Measurements from ENCODE around the gene STX8.

STX8 gene

DNA sequence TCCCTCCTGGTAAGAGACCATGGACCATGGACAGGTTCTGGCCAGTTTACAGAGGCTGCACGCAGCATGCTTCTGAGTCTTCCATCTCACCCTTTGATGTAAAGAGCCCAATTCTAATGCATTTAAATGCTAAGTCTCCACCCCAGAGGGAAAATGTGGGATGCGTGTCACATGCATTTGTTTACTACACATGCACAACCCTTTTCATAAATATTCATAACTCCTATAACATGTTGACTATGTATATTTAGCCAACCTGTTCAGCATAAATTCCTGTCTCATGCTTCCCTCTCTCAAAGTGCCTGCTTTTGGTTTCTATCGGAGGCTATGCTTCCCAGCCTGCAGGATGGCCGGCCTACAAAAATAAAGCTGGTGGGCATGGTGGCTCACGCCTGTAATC is 260.3 kb downstream of the STX8 start:
- no peak for DNase-seq (ENCODE audit: low spot score)
- in situ Hi-C loops (cut with MboI; ENCODE audit: low sequenced_read_pairs, unreplicated experiment) = no loop called here
- TF ChIP-seq, protein P1, sequence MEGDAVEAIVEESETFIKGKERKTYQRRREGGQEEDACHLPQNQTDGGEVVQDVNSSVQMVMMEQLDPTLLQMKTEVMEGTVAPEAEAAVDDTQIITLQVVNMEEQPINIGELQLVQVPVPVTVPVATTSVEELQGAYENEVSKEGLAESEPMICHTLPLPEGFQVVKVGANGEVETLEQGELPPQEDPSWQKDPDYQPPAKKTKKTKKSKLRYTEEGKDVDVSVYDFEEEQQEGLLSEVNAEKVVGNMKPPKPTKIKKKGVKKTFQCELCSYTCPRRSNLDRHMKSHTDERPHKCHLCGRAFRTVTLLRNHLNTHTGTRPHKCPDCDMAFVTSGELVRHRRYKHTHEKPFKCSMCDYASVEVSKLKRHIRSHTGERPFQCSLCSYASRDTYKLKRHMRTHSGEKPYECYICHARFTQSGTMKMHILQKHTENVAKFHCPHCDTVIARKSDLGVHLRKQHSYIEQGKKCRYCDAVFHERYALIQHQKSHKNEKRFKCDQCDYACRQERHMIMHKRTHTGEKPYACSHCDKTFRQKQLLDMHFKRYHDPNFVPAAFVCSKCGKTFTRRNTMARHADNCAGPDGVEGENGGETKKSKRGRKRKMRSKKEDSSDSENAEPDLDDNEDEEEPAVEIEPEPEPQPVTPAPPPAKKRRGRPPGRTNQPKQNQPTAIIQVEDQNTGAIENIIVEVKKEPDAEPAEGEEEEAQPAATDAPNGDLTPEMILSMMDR (IDR thresholded peaks at IDR 0.05; ENCODE audit: borderline replicate concordance, control extremely low read depth, extremely low read depth, insufficient read depth, missing control alignments) = no peak

DNA sequence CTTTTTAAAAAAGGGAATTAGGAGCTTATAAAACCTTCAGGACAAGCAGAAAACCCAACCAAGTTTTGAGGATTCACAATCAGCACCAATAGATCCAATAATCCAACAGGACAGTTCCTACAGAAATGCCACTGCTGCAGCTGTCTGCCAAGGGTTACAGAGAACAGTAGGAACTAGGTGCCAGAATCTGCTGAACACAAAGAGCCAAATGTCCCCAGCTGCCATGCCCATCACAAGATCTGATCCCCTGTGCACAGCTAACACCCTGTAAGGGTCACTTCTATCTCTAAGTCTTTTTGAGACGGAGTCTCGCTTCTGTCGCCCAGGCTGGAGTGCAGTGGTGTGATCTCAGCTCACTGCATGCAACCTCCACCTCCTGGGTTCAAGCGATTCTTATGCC is 262.3 kb downstream of the STX8 start:
- TF ChIP-seq, protein P1 (IDR thresholded peaks at IDR 0.05; ENCODE audit: borderline replicate concordance, control extremely low read depth, extremely low read depth, insufficient read depth, missing control alignments) = no peak
- no peak for DNase-seq (ENCODE audit: low spot score)

DNA sequence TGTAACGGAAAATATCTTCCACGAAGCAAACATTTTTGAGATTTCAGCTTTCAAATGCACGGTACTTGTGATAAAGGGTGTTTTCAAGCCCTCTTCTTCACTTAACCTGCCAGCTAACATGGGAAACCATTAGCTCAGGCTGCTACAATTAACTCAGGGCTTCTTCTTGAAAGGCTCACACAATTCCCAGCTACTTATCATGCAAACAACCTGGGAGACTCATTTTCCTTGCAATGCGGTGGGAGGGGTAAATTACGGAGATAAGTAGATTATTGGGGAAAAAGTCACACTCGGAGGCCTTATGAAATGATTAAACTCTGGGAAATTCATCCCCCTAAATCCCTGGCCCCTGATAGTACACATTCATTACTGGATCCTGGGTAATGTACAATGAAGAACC is 266.4 kb downstream of the STX8 start:
- no peak for DNase-seq (ENCODE audit: low spot score)
- TF ChIP-seq, protein P1 (IDR thresholded peaks at IDR 0.05; ENCODE audit: borderline replicate concordance, control extremely low read depth, extremely low read depth, insufficient read depth, missing control alignments) = no peak
- in situ Hi-C loops (cut with MboI; ENCODE audit: low sequenced_read_pairs, unreplicated experiment) = no loop called here

More for the DNA sequence above, 262.3 kb downstream of the STX8 start:
- in situ Hi-C loops (cut with MboI; ENCODE audit: low sequenced_read_pairs, unreplicated experiment) = no loop called here

DNA sequence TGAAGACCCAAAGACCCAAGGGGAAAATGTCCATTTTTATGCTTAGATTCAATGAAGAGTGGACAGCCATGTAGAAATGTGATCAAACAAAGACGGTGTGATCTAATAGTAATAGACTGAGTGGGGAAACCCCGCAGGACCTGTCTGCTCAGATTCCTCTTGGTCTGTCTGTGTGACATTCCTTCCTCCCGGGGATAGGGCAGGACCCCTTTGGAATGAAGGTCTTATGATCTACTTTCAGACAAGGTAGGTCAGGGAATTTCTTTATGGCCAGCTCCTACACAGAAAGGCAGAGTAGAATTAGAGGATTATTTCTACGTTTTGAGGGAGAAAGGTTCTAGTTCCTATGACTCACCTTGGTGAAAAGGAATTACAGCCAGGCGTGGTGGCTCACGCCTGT is 267.6 kb downstream of the STX8 start:
- TF ChIP-seq, protein P1 (IDR thresholded peaks at IDR 0.05; ENCODE audit: borderline replicate concordance, control extremely low read depth, extremely low read depth, insufficient read depth, missing control alignments) = no peak
- in situ Hi-C loops (cut with MboI; ENCODE audit: low sequenced_read_pairs, unreplicated experiment) = no loop called here
- no peak for DNase-seq (ENCODE audit: low spot score)

DNA sequence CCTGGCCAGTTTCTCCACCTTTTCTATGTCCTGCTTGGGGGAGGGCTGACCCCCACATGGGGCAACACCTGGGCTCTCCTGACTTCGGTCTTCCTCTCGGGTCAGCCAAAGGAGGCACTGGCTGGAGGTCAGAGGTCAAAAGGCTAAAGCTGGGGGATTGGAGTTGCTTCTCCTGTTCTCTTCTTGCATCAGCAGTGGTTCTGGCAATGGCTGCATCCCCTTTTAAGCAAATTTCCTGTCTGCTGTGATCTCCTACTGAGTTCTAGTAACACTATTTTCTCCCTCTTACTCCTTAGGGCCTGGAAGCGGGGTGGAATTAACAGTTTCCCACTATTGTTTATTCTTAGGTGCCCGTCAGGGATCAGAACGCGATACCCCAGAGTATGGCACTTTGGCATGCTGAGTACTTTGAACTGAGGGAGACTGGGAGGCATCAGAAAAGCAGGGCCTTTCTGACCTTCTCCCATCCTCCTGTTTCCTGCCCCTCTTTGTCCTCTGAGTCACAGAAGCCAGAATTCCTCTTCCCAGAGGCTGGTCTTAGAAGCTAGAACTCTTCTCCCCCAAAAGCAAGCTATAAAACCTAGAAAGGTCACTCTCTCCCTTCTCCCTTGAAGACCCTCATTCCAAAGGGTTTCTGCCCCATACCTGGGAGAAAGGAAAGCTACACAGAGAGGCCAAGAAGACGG is 268.2 kb downstream of the STX8 start:
- no peak for DNase-seq (ENCODE audit: low spot score)
- in situ Hi-C loops (cut with MboI; ENCODE audit: low sequenced_read_pairs, unreplicated experiment) = no loop called here
- TF ChIP-seq, protein P1 (IDR thresholded peaks at IDR 0.05; ENCODE audit: borderline replicate concordance, control extremely low read depth, extremely low read depth, insufficient read depth, missing control alignments) = no peak

DNA sequence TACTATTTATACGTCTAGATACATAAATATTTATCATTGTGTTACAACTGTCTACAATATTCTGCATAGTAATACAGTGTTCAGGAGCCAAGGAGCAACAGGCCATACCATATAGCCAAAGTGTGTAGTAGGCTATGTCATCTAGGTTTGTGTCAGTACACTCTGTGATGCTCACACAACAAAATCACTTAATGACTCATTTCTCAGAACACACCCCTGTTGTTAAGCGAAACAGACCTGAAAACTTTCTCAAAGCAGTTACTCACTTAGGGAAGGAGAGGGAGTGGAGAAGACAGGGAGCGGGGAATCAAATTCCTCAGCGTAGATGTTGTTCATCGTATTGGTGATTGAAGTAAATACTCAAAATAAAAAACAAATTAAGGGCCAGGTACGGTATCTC is 269.5 kb downstream of the STX8 start:
- TF ChIP-seq, protein P1 (IDR thresholded peaks at IDR 0.05; ENCODE audit: borderline replicate concordance, control extremely low read depth, extremely low read depth, insufficient read depth, missing control alignments) = no peak
- in situ Hi-C loops (cut with MboI; ENCODE audit: low sequenced_read_pairs, unreplicated experiment) = no loop called here
- DNase-seq (ENCODE audit: low spot score) = no peak
